Progenitor cell of endocrine pancreas (in vitro differentiated cells): Measurements from ENCODE around the gene RWDD2A. TPM values are rescaled to one million over a fixed set of nuclear protein-coding genes. Genes with fewer than 3 reads are reported as not detected.
A peak's percentile ranks its signal among the peaks of the same experiment; 100 is the strongest.

ENCODE experiments used
- DNase-seq: peaks from one replicate; pipeline ENCODE4 v3.0.0; 2021; ENCODE audit warnings: low spot score; ENCODE audit not compliant: unreplicated experiment
- H3K27ac Mint-ChIP-seq: 2 replicates; pipeline ENCODE4 v1.8.0; 2021; ENCODE audit warnings: mild to moderate bottlenecking, moderate library complexity, mixed read lengths
- H3K27me3 Mint-ChIP-seq: 2 replicates; pipeline ENCODE4 v1.8.0; 2021; ENCODE audit warnings: mixed read lengths
- H3K36me3 Mint-ChIP-seq: 2 replicates; pipeline ENCODE4 v1.8.0; 2022; ENCODE audit warnings: mixed read lengths; ENCODE audit not compliant: insufficient read depth
- H3K4me1 Mint-ChIP-seq: 2 replicates; pipeline ENCODE4 v1.8.0; 2021; ENCODE audit warnings: low read depth, mixed read lengths
- H3K4me3 Mint-ChIP-seq: 2 replicates; pipeline ENCODE4 v1.8.0; 2021; ENCODE audit warnings: low read depth, mild to moderate bottlenecking, moderate library complexity, mixed read lengths
- H3K9me3 Mint-ChIP-seq: 2 replicates; pipeline ENCODE4 v1.8.0; 2021; ENCODE audit warnings: low read depth, mixed read lengths
- total RNA-seq: library from RNA; stranded (reverse); gene quantifications from 2 replicates; pipeline ENCODE4 v1.2.1, GENCODE V29; 2021
- TF ChIP-seq, protein P1 (sequence below): fragments of 200-600 bp; sonication (generic); IDR thresholded peaks from one replicate; pipeline ENCODE4 v1.5.0; 2021; ENCODE audit warnings: antibody characterized with exemption, mild to moderate bottlenecking; ENCODE audit not compliant: unreplicated experiment

Gene RWDD2A
- total RNA-seq, 1 donor from 2014 or later = 7.6 TPM

DNA sequence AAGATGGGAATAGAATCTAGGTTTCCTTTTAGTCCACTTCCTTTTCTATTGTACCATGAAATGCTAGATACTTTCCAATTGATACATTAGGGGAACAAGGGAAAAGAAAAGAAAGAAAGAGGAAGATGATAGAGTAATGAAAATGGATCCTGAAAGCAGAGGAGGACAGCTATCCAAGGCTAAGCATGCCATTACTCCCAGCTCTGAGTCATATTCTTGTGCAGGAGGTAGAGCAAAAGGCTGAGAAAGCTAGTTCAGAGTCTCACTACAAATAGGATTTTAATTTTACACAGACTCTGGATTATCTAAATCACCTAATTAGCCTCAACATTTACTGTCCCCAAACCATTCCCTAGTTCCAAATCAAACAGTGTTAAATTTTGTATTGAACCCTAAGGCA lies 23.6 kb downstream of the RWDD2A start:
- DNase-seq = no peak
- Mint-ChIP-seq H3K4me3 (no peak overlapping the region), H3K36me3 (no peaks in the 10 kb centered on the region), H3K27me3 (no peaks in the 10 kb centered on the region), H3K9me3 (no peaks in the 10 kb centered on the region), H3K4me1 (no peaks in the 10 kb centered on the region), H3K27ac (no peak overlapping the region)
- TF ChIP-seq, protein P1, sequence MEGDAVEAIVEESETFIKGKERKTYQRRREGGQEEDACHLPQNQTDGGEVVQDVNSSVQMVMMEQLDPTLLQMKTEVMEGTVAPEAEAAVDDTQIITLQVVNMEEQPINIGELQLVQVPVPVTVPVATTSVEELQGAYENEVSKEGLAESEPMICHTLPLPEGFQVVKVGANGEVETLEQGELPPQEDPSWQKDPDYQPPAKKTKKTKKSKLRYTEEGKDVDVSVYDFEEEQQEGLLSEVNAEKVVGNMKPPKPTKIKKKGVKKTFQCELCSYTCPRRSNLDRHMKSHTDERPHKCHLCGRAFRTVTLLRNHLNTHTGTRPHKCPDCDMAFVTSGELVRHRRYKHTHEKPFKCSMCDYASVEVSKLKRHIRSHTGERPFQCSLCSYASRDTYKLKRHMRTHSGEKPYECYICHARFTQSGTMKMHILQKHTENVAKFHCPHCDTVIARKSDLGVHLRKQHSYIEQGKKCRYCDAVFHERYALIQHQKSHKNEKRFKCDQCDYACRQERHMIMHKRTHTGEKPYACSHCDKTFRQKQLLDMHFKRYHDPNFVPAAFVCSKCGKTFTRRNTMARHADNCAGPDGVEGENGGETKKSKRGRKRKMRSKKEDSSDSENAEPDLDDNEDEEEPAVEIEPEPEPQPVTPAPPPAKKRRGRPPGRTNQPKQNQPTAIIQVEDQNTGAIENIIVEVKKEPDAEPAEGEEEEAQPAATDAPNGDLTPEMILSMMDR = no peak

DNA sequence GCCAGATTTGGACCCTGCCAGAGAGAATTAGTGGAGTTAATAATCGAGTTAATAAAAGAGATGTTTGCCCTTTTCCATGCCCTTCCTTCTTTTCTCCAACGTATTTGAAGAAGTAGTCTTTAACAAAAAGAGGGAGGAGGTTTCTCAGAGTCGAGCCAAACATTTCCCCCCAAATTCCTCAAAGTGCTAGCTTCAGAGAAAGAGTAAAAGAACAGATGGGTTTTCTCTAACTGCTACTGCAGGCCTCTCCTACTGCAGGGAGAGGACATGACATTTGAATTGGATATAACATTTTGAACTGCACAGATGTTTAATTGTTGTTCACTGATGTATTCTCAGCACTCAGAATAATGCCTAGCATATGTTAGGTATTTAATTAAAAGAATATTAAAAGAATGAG lies 25.5 kb downstream of the RWDD2A start:
- no peak overlapping the region for H3K27ac Mint-ChIP-seq
- no peak overlapping the region for H3K4me3 Mint-ChIP-seq
- DNase-seq = no peak
- TF ChIP-seq, protein P1 = no peak
- no peaks in the 10 kb centered on the region for H3K9me3 Mint-ChIP-seq
- H3K36me3 Mint-ChIP-seq = no peaks in the 10 kb centered on the region
- H3K27me3 Mint-ChIP-seq = no peaks in the 10 kb centered on the region
- no peaks in the 10 kb centered on the region for H3K4me1 Mint-ChIP-seq

DNA sequence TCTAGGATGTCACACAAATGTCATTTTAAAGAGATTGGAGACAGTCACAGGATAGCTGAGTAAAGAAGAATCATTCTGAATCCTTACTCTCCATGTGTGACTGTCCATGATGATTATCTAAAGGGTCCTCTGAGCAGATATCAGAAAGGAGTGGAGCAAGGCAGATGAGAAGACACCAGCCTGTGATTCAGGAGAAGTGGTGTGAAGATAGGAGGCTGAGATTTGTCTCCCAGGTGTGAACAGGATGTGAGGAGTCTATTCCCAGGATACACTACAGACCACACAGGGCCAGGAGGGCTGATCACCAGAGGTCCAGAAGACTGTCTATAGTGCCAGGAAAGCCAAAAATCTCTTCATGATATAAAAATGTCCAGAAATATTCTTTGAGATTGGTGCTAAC lies 27.0 kb downstream of the RWDD2A start:
- H3K4me1 Mint-ChIP-seq = no peaks in the 10 kb centered on the region
- DNase-seq = no peak
- TF ChIP-seq, protein P1 = no peak
- no peaks in the 10 kb centered on the region for H3K9me3 Mint-ChIP-seq
- H3K27me3 Mint-ChIP-seq = no peaks in the 10 kb centered on the region
- H3K27ac Mint-ChIP-seq = no peak overlapping the region
- H3K4me3 Mint-ChIP-seq = no peak overlapping the region
- H3K36me3 Mint-ChIP-seq = no peaks in the 10 kb centered on the region

DNA sequence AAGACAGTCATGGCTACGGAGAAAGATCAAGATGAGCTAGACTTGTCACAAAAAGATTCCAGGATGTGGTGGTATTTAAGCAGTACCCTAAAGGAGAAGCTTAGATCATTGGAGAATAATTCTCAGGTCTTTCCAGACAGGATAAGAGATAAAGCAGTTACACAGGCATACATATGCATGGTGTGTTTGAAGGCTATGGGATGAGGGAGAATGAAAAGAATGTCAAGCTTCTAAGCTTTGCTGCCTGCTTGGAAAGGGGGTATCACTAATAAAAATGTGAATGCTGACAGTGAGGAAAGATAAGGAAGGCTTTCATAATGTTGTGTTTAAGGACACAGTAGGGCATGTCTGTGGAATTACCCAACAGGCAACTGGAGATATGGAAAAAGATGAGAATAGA lies 28.1 kb downstream of the RWDD2A start:
- H3K4me1 Mint-ChIP-seq = no peaks in the 10 kb centered on the region
- H3K4me3 Mint-ChIP-seq = no peak overlapping the region
- no peaks in the 10 kb centered on the region for H3K27me3 Mint-ChIP-seq
- no peak for DNase-seq
- H3K27ac Mint-ChIP-seq = no peak overlapping the region
- TF ChIP-seq, protein P1 = no peak
- no peaks in the 10 kb centered on the region for H3K9me3 Mint-ChIP-seq
- no peaks in the 10 kb centered on the region for H3K36me3 Mint-ChIP-seq

DNA sequence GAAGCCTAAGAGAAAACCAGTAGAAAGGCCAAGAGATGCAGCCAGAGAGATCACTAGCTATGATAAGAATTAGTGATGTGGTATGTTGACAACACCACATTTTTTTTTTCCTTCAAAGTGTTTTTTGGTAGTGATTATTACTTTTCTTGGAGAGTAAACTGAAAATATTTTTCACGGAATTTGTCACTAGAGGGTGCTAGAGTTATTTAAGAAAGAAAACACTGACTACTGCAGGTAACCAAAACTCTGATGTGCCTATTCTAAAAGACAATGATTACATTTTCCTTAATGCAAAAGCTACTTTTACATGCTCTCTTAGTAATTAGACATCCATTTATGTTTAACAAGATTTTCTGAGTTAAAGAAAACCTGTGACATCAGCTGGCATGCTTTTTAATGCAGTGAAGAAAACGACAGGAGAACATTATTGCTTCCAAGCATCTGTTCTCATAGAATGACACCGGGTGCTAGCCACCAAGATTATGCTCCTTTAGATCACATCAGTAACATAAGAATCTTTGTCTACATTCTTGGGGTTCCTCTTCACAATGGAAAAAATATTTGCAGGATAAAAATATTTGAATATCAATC lies 28.8 kb downstream of the RWDD2A start:
- no peaks in the 10 kb centered on the region for H3K36me3 Mint-ChIP-seq

More for the DNA sequence above, 28.8 kb downstream of the RWDD2A start:
- no peak overlapping the region for H3K4me3 Mint-ChIP-seq
- H3K27me3 Mint-ChIP-seq = no peaks in the 10 kb centered on the region
- TF ChIP-seq, protein P1 = peak; percentile 71
- H3K27ac Mint-ChIP-seq = no peak overlapping the region
- H3K9me3 Mint-ChIP-seq = no peaks in the 10 kb centered on the region
- no peak for DNase-seq
- no peaks in the 10 kb centered on the region for H3K4me1 Mint-ChIP-seq
